SU-DHL-6 (cell line): ENCODE data around the gene ZNF586.

Experiments used
- H2AFZ ChIP-seq: fragments of 200-600 bp; sonication (generic); 2 replicates; pipeline ENCODE4 v1.6.1; 2014; ENCODE audit warnings: low read depth, mild to moderate bottlenecking, moderate library complexity, mixed read lengths, antibody characterized with exemption, low read length; ENCODE audit not compliant: severe bottlenecking
- H3F3A ChIP-seq: fragments of 200-600 bp; shearing (Covaris generic); 2 replicates; pipeline ENCODE4 v1.6.0; 2016; ENCODE audit warnings: antibody characterized with exemption, mild to moderate bottlenecking; ENCODE audit not compliant: insufficient read depth
- H3K27ac ChIP-seq: fragments of 200-600 bp; sonication (generic); 2 replicates; pipeline ENCODE4 v1.5.1; 2016; ENCODE audit warnings: low read depth, mild to moderate bottlenecking, low read length, moderate library complexity, mixed read lengths
- H3K27me3 ChIP-seq: fragments of 200-600 bp; sonication (generic), shearing (Covaris generic); 2 replicates; pipeline ENCODE4 v1.6.0; 2014; ENCODE audit warnings: mild to moderate bottlenecking, low read length
- H3K36me3 ChIP-seq: fragments of 200-600 bp; sonication (generic); 2 replicates; pipeline ENCODE4 v1.6.1; 2014; ENCODE audit warnings: mild to moderate bottlenecking, low read length, mixed read lengths
- H3K4me2 ChIP-seq: fragments of 300-600, 200-600 bp; shearing (Covaris generic), sonication (generic); 2 replicates; pipeline ENCODE4 v1.6.0; 2014; ENCODE audit warnings: low read length, low read depth, mild to moderate bottlenecking; ENCODE audit not compliant: poor library complexity, severe bottlenecking
- H3K4me3 ChIP-seq: fragments of 200-600 bp; sonication (generic); 2 replicates; pipeline ENCODE4 v1.5.1; 2014; ENCODE audit warnings: antibody characterized with exemption, low read length, mild to moderate bottlenecking, mixed read lengths; ENCODE audit not compliant: insufficient read depth, poor library complexity, severe bottlenecking
- H3K79me2 ChIP-seq: fragments of 200-600 bp; sonication (generic); 2 replicates; pipeline ENCODE4 v1.6.1; 2014; ENCODE audit warnings: mild to moderate bottlenecking, low read length, moderate library complexity; ENCODE audit not compliant: insufficient read depth
- H3K9ac ChIP-seq: fragments of 200-600 bp; sonication (generic); 2 replicates; pipeline ENCODE4 v1.7.0; 2014; ENCODE audit warnings: mild to moderate bottlenecking, low read length
- H3K9me2 ChIP-seq: fragments of 200-600 bp; sonication (generic); replicated peaks from 2 replicates; pipeline ENCODE4 v1.6.1; 2014; ENCODE audit warnings: low read length; ENCODE audit not compliant: insufficient read depth
- H3K9me3 ChIP-seq: fragments of 200-600 bp; sonication (generic); 2 replicates; pipeline ENCODE4 v1.6.1; 2014; ENCODE audit warnings: low read length, mixed read lengths; ENCODE audit not compliant: insufficient read depth
- H4K20me1 ChIP-seq: fragments of 200-600 bp; sonication (generic); 2 replicates; pipeline ENCODE4 v1.6.1; 2014; ENCODE audit warnings: low read depth, mild to moderate bottlenecking, antibody characterized with exemption, low read length, moderate library complexity, mixed read lengths
- EZH2phosphoT487 ChIP-seq: fragments of 200-600 bp; sonication (generic), shearing (Covaris generic); conservative IDR thresholded peaks from 2 replicates; pipeline ENCODE4 v1.6.1; 2018; ENCODE audit warnings: mild to moderate bottlenecking, antibody characterized with exemption, low read length, moderate library complexity, mixed read lengths
- TF ChIP-seq, protein P1 (sequence below): fragments of 200-600 bp; sonication (generic); IDR thresholded peaks from one replicate; pipeline ENCODE4 v1.5.1; 2017; ENCODE audit warnings: antibody characterized with exemption, mild to moderate bottlenecking, low read length, moderate library complexity; ENCODE audit not compliant: insufficient read depth, poor library complexity, severe bottlenecking

The ZNF586 gene

DNA sequence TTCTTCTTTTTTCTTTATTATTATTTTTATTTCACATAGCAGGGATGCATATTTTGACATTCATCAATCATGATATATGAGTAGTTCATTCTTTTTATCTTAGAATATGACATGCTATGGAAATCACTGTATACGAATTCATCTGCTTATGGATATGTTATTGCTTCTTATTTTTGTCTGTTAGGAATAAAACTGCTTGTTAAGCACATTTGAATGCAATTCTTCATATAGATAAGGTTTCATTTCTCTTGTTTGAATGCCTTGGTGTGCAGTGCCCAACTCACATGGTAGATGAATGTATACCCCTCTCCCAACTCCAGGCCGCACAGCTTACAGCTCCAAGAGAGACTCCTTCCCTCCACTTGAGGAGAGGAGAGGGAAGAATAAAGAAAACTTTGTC lies 11.5 kb upstream of the ZNF586 start:
- no peaks in the 10 kb centered on the region for H3F3A ChIP-seq
- no peaks in the 10 kb centered on the region for H4K20me1 ChIP-seq
- no peak overlapping the region for H2AFZ ChIP-seq
- H3K27ac ChIP-seq: no peak overlapping the region
- H3K4me3 ChIP-seq: no peak overlapping the region
- TF ChIP-seq, protein P1, sequence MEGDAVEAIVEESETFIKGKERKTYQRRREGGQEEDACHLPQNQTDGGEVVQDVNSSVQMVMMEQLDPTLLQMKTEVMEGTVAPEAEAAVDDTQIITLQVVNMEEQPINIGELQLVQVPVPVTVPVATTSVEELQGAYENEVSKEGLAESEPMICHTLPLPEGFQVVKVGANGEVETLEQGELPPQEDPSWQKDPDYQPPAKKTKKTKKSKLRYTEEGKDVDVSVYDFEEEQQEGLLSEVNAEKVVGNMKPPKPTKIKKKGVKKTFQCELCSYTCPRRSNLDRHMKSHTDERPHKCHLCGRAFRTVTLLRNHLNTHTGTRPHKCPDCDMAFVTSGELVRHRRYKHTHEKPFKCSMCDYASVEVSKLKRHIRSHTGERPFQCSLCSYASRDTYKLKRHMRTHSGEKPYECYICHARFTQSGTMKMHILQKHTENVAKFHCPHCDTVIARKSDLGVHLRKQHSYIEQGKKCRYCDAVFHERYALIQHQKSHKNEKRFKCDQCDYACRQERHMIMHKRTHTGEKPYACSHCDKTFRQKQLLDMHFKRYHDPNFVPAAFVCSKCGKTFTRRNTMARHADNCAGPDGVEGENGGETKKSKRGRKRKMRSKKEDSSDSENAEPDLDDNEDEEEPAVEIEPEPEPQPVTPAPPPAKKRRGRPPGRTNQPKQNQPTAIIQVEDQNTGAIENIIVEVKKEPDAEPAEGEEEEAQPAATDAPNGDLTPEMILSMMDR: no peak
- TF ChIP-seq EZH2phosphoT487: no peak
- no peaks in the 10 kb centered on the region for H3K9me3 ChIP-seq
- no peak overlapping the region for H3K9ac ChIP-seq
- H3K4me2 ChIP-seq: no peak overlapping the region
- H3K79me2 ChIP-seq: no peaks in the 10 kb centered on the region
- H3K36me3 ChIP-seq: peaks cover 30% of the 10 kb centered on the region
- H3K27me3 ChIP-seq: no peaks in the 10 kb centered on the region
- H3K9me2 ChIP-seq: no peaks in the 10 kb centered on the region

DNA sequence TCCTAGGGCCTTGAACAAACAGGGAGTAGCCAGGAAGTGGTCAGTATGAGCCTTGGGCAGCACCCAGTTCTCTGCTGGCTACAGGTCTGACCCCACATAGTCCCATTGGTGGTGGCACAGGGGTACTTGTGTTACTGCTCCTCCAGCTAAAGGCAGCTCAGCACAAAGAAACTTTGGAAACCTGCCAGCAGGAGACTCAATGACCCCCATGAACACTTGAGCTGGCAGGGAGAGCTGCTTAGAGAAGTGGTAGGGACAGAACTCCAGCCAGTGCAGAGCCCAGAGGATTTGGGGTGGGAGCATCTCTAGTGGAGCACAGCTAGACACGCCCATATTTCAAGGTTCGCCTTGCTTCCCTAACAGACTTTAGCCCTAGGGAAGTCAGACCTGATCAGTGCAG lies 10.4 kb upstream of the ZNF586 start:
- Histone ChIP-seq H3K27me3 (no peaks in the 10 kb centered on the region), H3K79me2 (no peaks in the 10 kb centered on the region), H3K36me3 (peaks cover 18% of the 10 kb centered on the region), H4K20me1 (no peaks in the 10 kb centered on the region), H3K9me2 (no peaks in the 10 kb centered on the region), H3F3A (no peaks in the 10 kb centered on the region), H3K4me2 (no peak overlapping the region), H3K4me3 (no peak overlapping the region), H2AFZ (no peak overlapping the region), H3K9me3 (no peaks in the 10 kb centered on the region), H3K27ac (no peak overlapping the region), H3K9ac (no peak overlapping the region)
- TF ChIP-seq, protein P1: no peak
- TF ChIP-seq EZH2phosphoT487: no peak

DNA sequence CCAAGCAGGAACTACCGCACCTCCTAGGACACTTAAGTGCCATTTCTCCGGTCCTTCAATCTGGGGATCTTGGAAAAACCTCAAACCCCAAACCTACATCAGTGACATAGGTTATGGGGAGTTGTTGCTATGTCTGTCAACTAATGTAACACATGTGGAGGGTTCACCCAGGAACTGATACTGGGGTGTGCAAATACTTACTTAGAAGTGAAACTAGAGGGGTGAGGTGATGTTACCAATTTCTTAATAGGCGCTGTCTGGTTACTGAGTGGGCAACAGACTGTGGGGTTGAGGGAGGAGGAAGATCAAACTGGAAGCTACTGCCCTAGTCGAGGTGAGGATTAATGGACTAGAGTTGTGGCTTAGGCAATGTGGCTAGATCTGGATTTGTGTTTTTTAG lies 1.9 kb downstream of the ZNF586 start:
- no peaks in the 10 kb centered on the region for H3K9me2 ChIP-seq
- peaks cover 5% of the 10 kb centered on the region for H3K36me3 ChIP-seq
- TF ChIP-seq, protein P1: no peak
- no peak for TF ChIP-seq EZH2phosphoT487
- peaks cover 64% of the 10 kb centered on the region for H3K79me2 ChIP-seq
- H3K27me3 ChIP-seq: no peaks in the 10 kb centered on the region
- H3K9me3 ChIP-seq: no peaks in the 10 kb centered on the region
- H4K20me1 ChIP-seq: no peaks in the 10 kb centered on the region
- no peak overlapping the region for H3K4me2 ChIP-seq
- H3K9ac ChIP-seq: no peak overlapping the region
- no peak overlapping the region for H3K27ac ChIP-seq
- H3K4me3 ChIP-seq: no peak overlapping the region
- no peak overlapping the region for H2AFZ ChIP-seq
- peaks cover 3% of the 10 kb centered on the region; the same call in 1 of the 2 replicates for H3F3A ChIP-seq
